Measurements from ENCODE around the gene ZIC4. TPM values are rescaled to one million over a fixed set of nuclear protein-coding genes. Genes with fewer than 3 reads are reported as not detected.

Gene ZIC4
- total and polyA plus RNA-seq, 2 of the 4 experiments (the other 2 are of a cell fraction) = not detected

- H2BK120ac ChIP-seq (ENCODE audit: low read depth, low read length) = no peak overlapping the region
- peaks cover 14% of the 10 kb centered on the region for H3K9me3 ChIP-seq (ENCODE audit: control insufficient read depth, insufficient read depth, low read length)
- H3K27me3 ChIP-seq (ENCODE audit: control insufficient read depth, insufficient read depth, low read length) = peaks cover 74% of the 10 kb centered on the region
- H2BK20ac ChIP-seq (ENCODE audit: low read depth, low read length) = no peak overlapping the region
- in situ Hi-C loops (cut with MboI; ENCODE audit: low sequenced_read_pairs) = no loop called here
- H3K23ac ChIP-seq (ENCODE audit: low read depth, low read length) = no peak overlapping the region
- no peak overlapping the region for H4K8ac ChIP-seq (ENCODE audit: low read depth in 2 of 2, low read length in 2 of 2)
- H3K9ac ChIP-seq (ENCODE audit: low read depth, low read length) = no peak overlapping the region
- dilution Hi-C loops (cut with HindIII; ENCODE audit: low sequenced_read_pairs, unreplicated experiment) = no loop called here
- no peaks in the 10 kb centered on the region for H4K20me1 ChIP-seq (ENCODE audit: insufficient read depth, low read length)
- no peak overlapping the region for H3K4ac ChIP-seq (ENCODE audit: low read depth, low read length)
- H3K14ac ChIP-seq (replicated peaks; ENCODE audit: low read depth, low read length) = no peak overlapping the region
- no peak overlapping the region for H3K4me3 ChIP-seq (ENCODE audit: insufficient read depth, low read depth, low read length)
- H2AK9ac ChIP-seq (replicated peaks; ENCODE audit: low read depth, low read length, poor library complexity) = no peak overlapping the region
- ATAC-seq (ENCODE audit: low read depth) (no peak), DNase-seq (no peak)
- CTCF ChIA-PET = no interaction called here
- H2BK5ac ChIP-seq (ENCODE audit: low read depth, low read length, poor library complexity, severe bottlenecking) = no peak overlapping the region
- H3K79me1 ChIP-seq (ENCODE audit: low read depth in 1 of 2, low read length in 2 of 2) = no peaks in the 10 kb centered on the region
- no peak overlapping the region for H4K91ac ChIP-seq (ENCODE audit: insufficient read depth, low read depth, low read length)
- no TSS peak for BruUV-seq (replicated peaks)
- no peak overlapping the region for H4K5ac ChIP-seq (ENCODE audit: low read depth, low read length)
- H3K36me3 ChIP-seq (ENCODE audit: control insufficient read depth, insufficient read depth, low read length) = no peaks in the 10 kb centered on the region
- intact Hi-C loops (cut with micrococcal nuclease) = no loop called here
- no peak overlapping the region for H3K56ac ChIP-seq (ENCODE audit: extremely low read depth, insufficient read depth, low read length)
- no peak for TF ChIP-seq NFE2L2 (IDR thresholded peaks at IDR 0.05; ENCODE audit: low read depth, low read length)
- no peak for TF ChIP-seq BHLHE40 (IDR thresholded peaks at IDR 0.05; ENCODE audit: low read depth, low read length)
- TF ChIP-seq CTCF (conservative IDR thresholded peaks at IDR 0.05; ENCODE audit: low read depth, low read length) = no peak
- TF ChIP-seq SMC3 (IDR thresholded peaks at IDR 0.05; ENCODE audit: low read depth, low read length) = no peak
- no peak for TF ChIP-seq CEBPB (IDR thresholded peaks at IDR 0.05; ENCODE audit: low read depth, low read length)
- TF ChIP-seq POLR2A (IDR thresholded peaks at IDR 0.05; ENCODE audit: low read depth, low read length) = no peak
- no peak for TF ChIP-seq RAD21 (IDR thresholded peaks at IDR 0.05; ENCODE audit: low read length)
- TF ChIP-seq RFX5 (IDR thresholded peaks at IDR 0.05; ENCODE audit: low read depth, low read length) = no peak
- no peak for TF ChIP-seq FOS (IDR thresholded peaks at IDR 0.05; ENCODE audit: low read depth, low read length)
- TF ChIP-seq MAFK (IDR thresholded peaks at IDR 0.05; ENCODE audit: low read depth, low read length) = no peak
- TF ChIP-seq MAZ (IDR thresholded peaks at IDR 0.05; ENCODE audit: borderline replicate concordance, low read depth, low read length) = no peak
- no peak for TF ChIP-seq ELK1 (IDR thresholded peaks at IDR 0.05; ENCODE audit: borderline replicate concordance, low read depth, low read length)
- no peak for TF ChIP-seq USF2 (IDR thresholded peaks at IDR 0.05; ENCODE audit: low read depth, low read length)
- no peak for TF ChIP-seq CHD1 (IDR thresholded peaks at IDR 0.05; ENCODE audit: low read depth, low read length)
- TF ChIP-seq RCOR1 (IDR thresholded peaks at IDR 0.05; ENCODE audit: insufficient replicate concordance, low read length) = no peak
- TF ChIP-seq MXI1 (IDR thresholded peaks at IDR 0.05; ENCODE audit: borderline replicate concordance, low read depth, low read length) = no peak
- H3K4me1 ChIP-seq (ENCODE audit: control insufficient read depth, insufficient read depth, low read length) = no peaks in the 10 kb centered on the region
- WGBS, 2 experiments (ENCODE audit: extremely low coverage in 2 of 2, insufficient read length in 1 of 2) = 33% methylated on average over 1 of the region's 5 CpGs; no CpG with 5 or more reads in 1 of the 2 experiments
- no peak overlapping the region for H2AFZ ChIP-seq (replicated peaks; ENCODE audit: low read length, poor library complexity)
- no peaks in the 10 kb centered on the region for H3K9me1 ChIP-seq (ENCODE audit: insufficient read depth, low read length)
- POLR2A ChIA-PET (ENCODE audit: unreplicated experiment) = interaction anchor here (0.7 kb wide), 1 partner anchor 800 kb away, joined by 3 read pairs; no protein-coding TSS in a partner anchor
- no peak overlapping the region for H2BK15ac ChIP-seq (ENCODE audit: low read depth, low read length)
- no peak overlapping the region for H2AK5ac ChIP-seq (ENCODE audit: low read depth, low read length)
- H3K4me2 ChIP-seq (ENCODE audit: low read depth, low read length) = no peak overlapping the region
- H3K18ac ChIP-seq (ENCODE audit: low read depth, low read length) = no peak overlapping the region
- H3K27ac ChIP-seq (ENCODE audit: insufficient read depth, low read length) = no peak overlapping the region
Observed at GRCh38 chr3:147403511-147403910, 2.8 kb downstream of the ZIC4 start.
